GM12891 (cell line): ENCODE results near the gene NCAN.

ENCODE experiments used
- PAX5 ChIP-seq: IDR thresholded peaks from 2 replicates; pipeline ENCODE4 v1.6.1; 2011; ENCODE audit warnings: low read length, moderate library complexity, mild to moderate bottlenecking; ENCODE audit not compliant: insufficient read depth, severe bottlenecking
- POLR2A ChIP-seq: IDR thresholded peaks from 2 replicates; pipeline ENCODE4 v1.6.1; 2011; ENCODE audit warnings: low read depth, low read length, control low read depth
- POLR2AphosphoS5 ChIP-seq: IDR thresholded peaks from 2 replicates; pipeline ENCODE4 v1.6.1; 2011; ENCODE audit warnings: low read depth, low read length, control low read depth
- SPI1 ChIP-seq: IDR thresholded peaks from 2 replicates; pipeline ENCODE4 v1.6.1; 2011; ENCODE audit warnings: low read depth, low read length, control low read depth
- TAF1 ChIP-seq: IDR thresholded peaks from 2 replicates; pipeline ENCODE4 v1.6.1; 2011; ENCODE audit warnings: low read depth, low read length, control low read depth

GRCh38 chr19:19165396-19165795 lies 46.4 kb upstream of the NCAN start:
- no peak for TF ChIP-seq TAF1
- TF ChIP-seq POLR2A: no peak
- no peak for TF ChIP-seq PAX5
- TF ChIP-seq SPI1: no peak
- no peak for TF ChIP-seq POLR2AphosphoS5
